GOT3 (cell line): ENCODE measurements around the gene CAB39L.

ENCODE experiments used
- DNase-seq: peaks from one replicate; lab custom pipeline; 2025; ENCODE audit warnings: mixed read lengths; lab: John Stamatoyannopoulos, UW

The CAB39L gene

DNA sequence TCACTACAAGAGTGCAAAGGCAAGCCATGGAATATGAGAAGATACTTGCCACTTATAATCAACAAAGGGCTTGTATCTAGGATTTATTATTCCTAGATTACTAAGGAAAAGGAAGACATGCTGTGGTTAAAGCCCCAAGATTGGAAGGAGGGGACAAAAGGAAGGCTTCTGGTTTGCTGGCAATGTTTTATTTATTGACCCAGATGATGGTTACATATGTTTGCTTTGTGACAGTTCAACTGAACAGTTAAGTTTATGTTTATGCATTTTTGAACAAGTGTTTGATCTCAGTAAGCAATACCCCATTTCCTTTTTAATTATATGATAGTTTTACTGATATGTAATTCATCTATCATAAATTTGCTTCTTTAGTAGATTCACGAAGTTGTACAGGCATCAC lies 155.9 kb downstream of the CAB39L start:
- no peak for DNase-seq

DNA sequence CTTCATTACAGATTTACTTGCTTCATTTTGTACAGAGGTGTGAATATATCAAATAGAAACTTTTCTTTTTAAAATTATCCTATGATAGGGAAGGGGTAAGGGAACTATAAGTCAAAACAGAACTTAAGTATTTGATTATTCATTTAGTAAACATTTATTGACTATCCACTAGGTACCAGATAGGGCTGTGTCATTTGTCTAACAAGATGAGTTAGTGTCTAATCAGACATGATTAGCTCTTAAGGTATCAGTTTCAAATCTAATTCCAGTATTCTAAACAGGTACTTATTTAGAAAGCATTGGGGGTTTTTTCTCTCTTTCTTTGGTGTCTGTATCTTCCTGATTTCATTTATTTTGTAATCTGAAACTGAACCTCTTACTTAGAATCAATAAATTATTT lies 164.0 kb downstream of the CAB39L start:
- no peak for DNase-seq

DNA sequence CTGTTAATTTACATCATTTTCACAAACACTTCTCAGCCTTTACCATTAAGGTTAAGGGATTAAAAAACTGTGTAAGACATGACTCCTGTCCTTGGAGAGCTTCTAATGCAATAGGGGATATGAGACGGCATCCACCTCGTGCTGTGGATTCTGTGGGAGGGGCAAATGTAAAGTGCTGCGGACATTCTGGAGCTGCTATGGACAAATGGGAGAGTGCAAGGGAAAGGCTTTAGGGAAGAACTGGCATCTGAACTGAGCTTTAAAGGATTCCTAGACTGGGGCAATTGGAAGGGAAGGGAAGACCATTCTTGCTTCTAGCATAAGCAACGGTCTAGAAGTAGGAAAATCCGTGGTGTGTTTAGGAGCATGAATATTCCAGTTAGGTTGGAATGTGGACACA lies 164.8 kb downstream of the CAB39L start:
- no peak for DNase-seq

DNA sequence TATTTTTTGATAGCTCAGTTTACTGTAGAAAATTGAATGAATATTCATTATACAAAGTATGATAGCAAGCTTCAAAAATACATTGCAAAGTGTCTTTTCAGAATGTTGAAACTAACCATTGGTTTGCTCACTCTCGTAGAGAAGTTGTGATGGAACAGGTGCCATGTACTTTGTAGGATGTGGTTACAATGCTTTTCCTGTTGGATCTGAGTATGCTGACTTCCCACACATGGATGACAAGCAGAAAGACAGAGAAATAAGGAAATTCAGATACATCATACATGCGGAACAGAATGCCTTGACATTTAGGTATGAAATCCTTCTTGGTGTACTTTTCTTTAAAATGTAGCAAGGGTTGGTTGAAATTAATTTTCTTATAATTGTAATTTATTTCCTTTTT lies 165.7 kb downstream of the CAB39L start:
- DNase-seq = no peak

DNA sequence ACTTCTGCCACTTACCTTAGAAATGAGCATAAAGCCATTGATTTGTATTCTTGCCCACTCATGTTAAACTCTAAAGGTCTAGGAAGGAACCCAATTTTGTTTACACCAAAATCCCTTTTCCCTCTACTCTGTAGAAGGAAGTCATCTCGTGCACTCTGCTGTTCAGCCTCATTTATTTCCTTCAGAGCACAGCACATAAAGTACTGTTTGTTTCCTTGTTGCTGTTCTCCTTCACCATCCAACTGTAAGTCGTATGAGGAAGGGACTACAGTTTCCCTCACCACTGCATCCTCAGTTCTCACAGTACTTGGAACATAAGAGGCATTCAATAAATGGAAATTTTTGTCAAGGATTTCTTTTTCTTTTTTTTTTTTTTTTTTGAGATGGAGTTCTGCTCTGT lies 171.6 kb downstream of the CAB39L start:
- DNase-seq = no peak

DNA sequence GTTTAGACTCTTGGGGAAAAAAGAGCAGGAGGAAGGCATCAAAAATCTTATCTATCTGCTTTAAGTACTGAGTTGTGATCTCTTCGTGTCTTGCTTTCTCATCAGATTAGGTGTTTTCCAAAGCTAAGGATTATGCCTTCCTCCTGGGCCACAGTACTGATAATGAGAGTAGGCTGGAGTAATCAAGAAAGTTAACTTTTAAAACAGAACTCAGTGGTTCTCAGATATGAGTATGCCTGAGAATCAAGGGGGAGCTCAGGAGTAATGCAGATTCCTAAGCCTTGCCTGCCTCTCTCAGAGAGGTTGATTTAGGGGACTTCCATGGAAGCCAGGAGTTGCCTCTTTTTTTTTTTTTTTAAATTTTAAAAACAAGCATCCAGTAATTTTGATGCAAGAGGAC lies 172.6 kb downstream of the CAB39L start:
- no peak for DNase-seq

DNA sequence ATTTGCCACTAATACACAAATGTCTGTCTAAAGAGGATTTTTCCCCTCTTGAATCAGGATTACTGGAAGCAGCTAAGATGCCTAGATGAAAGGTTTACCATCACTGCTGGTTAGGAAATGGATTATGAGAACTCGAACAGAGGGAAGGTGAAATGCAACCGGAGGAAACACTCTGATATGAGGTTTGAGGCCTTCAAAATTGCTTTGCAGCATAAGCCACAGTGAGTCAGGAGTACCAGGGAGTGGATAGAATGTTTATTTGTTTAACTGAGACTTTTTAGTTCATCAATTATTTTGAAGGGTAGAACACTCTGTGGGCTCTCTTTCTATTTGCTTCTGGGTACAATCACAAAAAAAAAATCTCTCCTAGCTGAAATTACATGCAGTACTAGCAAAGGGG lies 178.0 kb downstream of the CAB39L start:
- DNase-seq = no peak

DNA sequence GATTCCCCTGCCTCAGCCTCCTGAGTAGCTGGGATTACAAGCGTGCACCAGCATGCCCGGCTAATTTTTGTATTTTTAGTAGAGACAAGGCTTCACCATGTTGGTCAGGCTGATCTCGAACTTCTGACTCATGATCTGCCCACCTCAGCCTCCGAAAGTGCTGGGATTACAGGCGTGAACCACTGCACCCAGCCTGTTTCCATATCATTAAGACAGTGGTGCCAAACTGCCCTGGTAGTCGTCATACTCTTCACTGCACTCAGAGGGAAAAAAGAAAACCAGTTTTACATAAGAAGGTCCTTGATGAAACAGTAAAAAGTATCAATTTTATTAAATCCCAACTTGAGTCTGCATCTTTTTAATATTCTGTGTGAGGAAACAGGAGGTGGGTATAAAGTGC lies 181.2 kb downstream of the CAB39L start:
- DNase-seq = no peak

DNA sequence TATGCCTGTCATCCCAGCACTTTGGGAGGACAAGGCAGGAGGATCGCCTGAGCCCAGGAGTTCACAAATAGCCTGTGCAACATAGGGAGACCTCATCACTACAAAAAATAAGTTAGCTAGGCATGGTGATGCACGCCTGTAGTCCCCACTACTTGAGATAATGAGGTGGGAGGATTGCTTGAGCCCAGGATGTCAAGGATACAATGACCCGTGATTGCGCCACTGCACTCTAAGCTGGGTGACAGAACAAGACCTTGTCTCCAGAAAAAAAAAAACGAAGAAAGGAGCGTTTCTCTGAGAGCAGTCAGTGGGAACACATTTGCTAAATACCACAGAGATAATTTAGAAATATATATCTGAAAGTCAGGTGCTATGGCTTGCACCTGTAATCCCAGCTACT lies 184.3 kb downstream of the CAB39L start:
- DNase-seq = no peak
